Body of pancreas (tissue), 4 donors: ENCODE measurements around the gene ARMC3. TPM values are rescaled to one million over a fixed set of nuclear protein-coding genes. Genes with fewer than 3 reads are reported as not detected.

Experiments
- ATAC-seq: fragments of 150-250 bp; one replicate; pipeline ENCODE4 v1.9.1; 2016
- DNase-seq, 4 donors: peaks; one replicate each; pipeline ENCODE4 v3.0.0-alpha.2; 2019
- H3K27ac ChIP-seq, 4 donors: fragments of 200-600 bp; sonication (generic); 1 replicate in 3 of 4; 2 replicates in 1 of 4; pipeline versions ENCODE4 v1.5.1 to v1.6.1; 2016 to 2019; ENCODE audit warnings: mild to moderate bottlenecking in 1 of 4, mixed read lengths in 1 of 4, moderate library complexity in 1 of 4
- H3K27me3 ChIP-seq, 2 donors: fragments of 200-600 bp; sonication (generic); one replicate each; pipeline ENCODE4 v1.6.0; 2016; ENCODE audit warnings: mild to moderate bottlenecking in 1 of 2
- H3K36me3 ChIP-seq, 2 donors: fragments of 200-600 bp; sonication (generic); replicated peaks in 1 of 2; 2 replicates each; pipeline ENCODE4 v1.5.1; 2016; ENCODE audit warnings: low read depth in 2 of 2; ENCODE audit not compliant: insufficient read depth in 1 of 2
- H3K4me1 ChIP-seq: fragments of 200-600 bp; sonication (generic); one replicate; pipeline ENCODE4 v1.6.0; 2016
- H3K4me3 ChIP-seq, 2 donors: fragments of 200-600 bp; sonication (generic); 1 replicate in 1 of 2; 2 replicates in 1 of 2; pipeline ENCODE4 v1.5.1; 2016 to 2019
- H3K9me3 ChIP-seq, 3 donors: fragments of 200-600 bp; sonication (generic); 1 replicate in 2 of 3; 2 replicates in 1 of 3; pipeline ENCODE4 v1.5.1; 2016
- POLR2A ChIP-seq, 3 donors: fragments of 450-650 bp; IDR thresholded peaks; one replicate each; pipeline ENCODE4 v1.6.1; 2016; ENCODE audit warnings: antibody characterized with exemption in 3 of 3, mild to moderate bottlenecking in 2 of 3
- WGBS, 2 donors: methylation state at CpG; one replicate each; pipeline ENCODE4 v1.1.5; 2017; 5-methylcytosine and 5-hydroxymethylcytosine counted together
- intact Hi-C: fragments of 100-400 bp; cut with DNase I; formaldehyde crosslinking; loops from one replicate; pipeline ENCODE4 v1.15.1; 2023
- total RNA-seq, 2 donors: library from RNA; depleted of rRNA; stranded (reverse); fragments of >200 nt; gene quantifications; one replicate each; pipeline ENCODE4 v1.1.0, GENCODE V29; 2016
- TF ChIP-seq, protein P1 (sequence below), 7 experiments: fragments of 450-650 bp in 4 of 7; fragments of 200-600 bp in 3 of 7; sonication (generic) in 3 of 7; IDR thresholded peaks; one replicate each; pipeline ENCODE4 v1.5.1; 2016 to 2019; ENCODE audit warnings: antibody characterized with exemption in 7 of 7

Gene ARMC3
- total RNA-seq, 2 donors from 2014 or later, result 0.33 to 0.52 TPM

DNA sequence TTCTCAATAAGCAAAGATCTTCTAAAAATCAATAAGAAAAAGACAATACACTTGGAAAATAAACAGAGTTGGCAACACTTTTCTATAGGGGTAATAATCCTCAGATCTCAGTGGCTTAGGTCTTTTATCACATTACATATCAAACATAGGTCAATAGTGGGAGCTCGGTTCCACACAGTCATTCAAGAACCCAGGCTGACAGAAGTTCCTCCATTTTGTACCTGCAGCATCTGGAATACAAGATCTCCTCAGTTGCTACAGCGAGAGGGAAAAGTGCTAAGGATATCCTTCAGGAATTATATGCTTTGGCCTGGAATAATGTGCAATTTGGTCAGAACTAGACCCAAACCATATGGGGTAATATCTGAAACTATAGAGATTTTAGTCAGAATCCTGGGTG, 112.1 kb downstream of the ARMC3 start:
- intact Hi-C loops, result no loop called here
- Histone ChIP-seq H3K27me3 (no peaks in the 10 kb centered on the region), H3K4me3 (no peak overlapping the region), H3K27ac (no peak overlapping the region), H3K36me3 (no peaks in the 10 kb centered on the region), H3K9me3 (no peaks in the 10 kb centered on the region), H3K4me1 (no peaks in the 10 kb centered on the region)
- ATAC-seq (no peak), DNase-seq (no peak)
- TF ChIP-seq POLR2A (IDR thresholded peaks at IDR 0.05), result no peak
- TF ChIP-seq, protein P1, sequence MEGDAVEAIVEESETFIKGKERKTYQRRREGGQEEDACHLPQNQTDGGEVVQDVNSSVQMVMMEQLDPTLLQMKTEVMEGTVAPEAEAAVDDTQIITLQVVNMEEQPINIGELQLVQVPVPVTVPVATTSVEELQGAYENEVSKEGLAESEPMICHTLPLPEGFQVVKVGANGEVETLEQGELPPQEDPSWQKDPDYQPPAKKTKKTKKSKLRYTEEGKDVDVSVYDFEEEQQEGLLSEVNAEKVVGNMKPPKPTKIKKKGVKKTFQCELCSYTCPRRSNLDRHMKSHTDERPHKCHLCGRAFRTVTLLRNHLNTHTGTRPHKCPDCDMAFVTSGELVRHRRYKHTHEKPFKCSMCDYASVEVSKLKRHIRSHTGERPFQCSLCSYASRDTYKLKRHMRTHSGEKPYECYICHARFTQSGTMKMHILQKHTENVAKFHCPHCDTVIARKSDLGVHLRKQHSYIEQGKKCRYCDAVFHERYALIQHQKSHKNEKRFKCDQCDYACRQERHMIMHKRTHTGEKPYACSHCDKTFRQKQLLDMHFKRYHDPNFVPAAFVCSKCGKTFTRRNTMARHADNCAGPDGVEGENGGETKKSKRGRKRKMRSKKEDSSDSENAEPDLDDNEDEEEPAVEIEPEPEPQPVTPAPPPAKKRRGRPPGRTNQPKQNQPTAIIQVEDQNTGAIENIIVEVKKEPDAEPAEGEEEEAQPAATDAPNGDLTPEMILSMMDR (IDR thresholded peaks at IDR 0.05), result no peak
- 90 to 91% methylated on average over 2 of the region's 2 CpGs for WGBS, 2 donors

DNA sequence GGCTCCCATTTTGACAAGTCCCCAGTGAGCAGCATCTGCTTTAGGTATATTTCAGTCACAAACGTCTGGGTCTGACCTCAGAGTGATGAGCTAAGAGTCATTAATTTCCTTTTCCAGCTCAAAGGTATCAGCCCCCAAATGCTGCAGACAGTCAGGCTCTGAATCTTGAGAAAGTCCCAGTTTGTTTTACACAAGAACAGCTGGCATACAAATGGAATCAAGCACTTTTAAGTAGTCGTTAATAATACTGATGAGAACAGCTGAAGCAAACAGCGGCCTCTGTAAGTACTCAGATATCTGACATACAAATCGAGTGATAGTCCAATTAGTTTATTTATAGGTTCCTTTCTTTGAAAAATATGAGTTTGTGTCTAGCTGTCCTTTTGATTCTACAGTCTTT, 118.2 kb downstream of the ARMC3 start:
- intact Hi-C loops, result no loop called here
- DNase-seq, result no peak
- 30% methylated on average over 4 of the region's 4 CpGs for WGBS, 2 donors

DNA sequence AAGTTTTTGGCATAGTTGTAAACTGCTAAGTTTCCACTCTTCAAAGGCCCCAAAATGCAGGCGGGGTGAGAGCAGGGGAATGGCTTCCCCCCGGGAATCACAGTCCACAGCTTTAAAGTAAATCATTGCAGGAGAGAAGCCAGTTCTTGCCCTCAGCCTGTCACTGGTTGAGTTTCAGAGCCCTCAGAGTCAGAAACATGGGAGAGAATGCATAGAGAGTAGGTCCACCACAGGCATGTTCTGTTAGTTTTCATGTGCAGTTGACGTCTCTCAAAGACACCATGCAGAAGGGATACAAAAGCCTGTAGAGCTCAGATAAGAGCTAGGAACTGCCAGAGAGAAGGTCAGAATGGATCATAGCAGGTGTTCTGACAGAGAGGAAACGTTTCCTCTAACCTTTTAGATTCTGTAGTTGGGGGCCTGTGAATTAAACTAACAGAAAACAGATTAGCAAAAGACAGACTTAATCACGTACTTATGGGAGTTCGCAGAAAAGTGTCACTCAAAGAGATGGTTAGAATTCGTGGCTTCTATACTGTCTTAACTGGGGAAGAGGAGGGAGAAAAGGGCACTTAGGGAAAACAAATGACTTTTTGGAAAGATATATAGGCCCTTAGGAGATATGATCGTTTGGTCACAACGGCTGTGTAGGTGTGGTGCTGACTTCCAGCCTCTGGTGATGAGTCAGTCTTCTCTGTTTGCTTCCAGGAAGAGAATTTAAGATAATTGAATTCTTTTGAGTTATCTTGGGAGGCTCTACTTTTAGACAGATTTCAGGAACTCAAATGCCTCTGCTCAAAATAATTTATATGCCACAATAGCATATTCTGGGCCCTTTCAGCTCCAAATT, 119.6 kb downstream of the ARMC3 start:
- DNase-seq (no peak), ATAC-seq (no peak)
- no peaks in the 10 kb centered on the region for H3K36me3 ChIP-seq
- no peaks in the 10 kb centered on the region for H3K27me3 ChIP-seq
- 61 to 67% methylated on average over 9 of the region's 9 CpGs for WGBS, 2 donors
- H3K4me1 ChIP-seq, result no peaks in the 10 kb centered on the region
- H3K27ac ChIP-seq, result no peak overlapping the region
- intact Hi-C loops, result no loop called here
- no peak overlapping the region for H3K4me3 ChIP-seq
- TF ChIP-seq, protein P1 (IDR thresholded peaks at IDR 0.05), result no peak
- TF ChIP-seq POLR2A (IDR thresholded peaks at IDR 0.05), result no peak
- no peaks in the 10 kb centered on the region for H3K9me3 ChIP-seq

More for the DNA sequence above, 118.2 kb downstream of the ARMC3 start:
- Histone ChIP-seq H3K27ac (no peak overlapping the region), H3K27me3 (no peaks in the 10 kb centered on the region), H3K4me1 (no peaks in the 10 kb centered on the region), H3K9me3 (no peaks in the 10 kb centered on the region), H3K36me3 (no peaks in the 10 kb centered on the region), H3K4me3 (no peak overlapping the region)
- no peak for ATAC-seq
- TF ChIP-seq, protein P1 (IDR thresholded peaks at IDR 0.05), result no peak
- no peak for TF ChIP-seq POLR2A (IDR thresholded peaks at IDR 0.05)

DNA sequence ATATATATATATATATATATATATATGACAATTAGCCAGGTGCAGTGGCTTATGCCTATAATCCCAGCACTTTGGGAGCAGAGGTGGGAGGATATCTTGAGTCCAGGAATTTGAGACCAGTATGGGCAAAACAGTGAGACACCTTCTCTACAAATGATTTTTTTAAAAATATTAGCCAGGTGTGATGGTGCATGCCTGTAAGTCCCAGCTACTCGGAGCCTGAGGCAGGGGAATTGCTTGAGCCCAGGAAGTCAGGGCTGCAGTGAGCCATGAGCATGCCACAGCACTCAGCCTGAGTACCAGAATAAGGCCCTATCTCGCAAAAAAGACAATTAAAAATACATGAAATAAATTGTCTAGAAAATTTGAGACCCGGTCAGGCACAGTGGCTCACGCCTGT, 120.3 kb downstream of the ARMC3 start:
- Histone ChIP-seq H3K4me3 (no peak overlapping the region), H3K9me3 (no peaks in the 10 kb centered on the region), H3K27ac (no peak overlapping the region), H3K4me1 (no peaks in the 10 kb centered on the region), H3K27me3 (no peaks in the 10 kb centered on the region), H3K36me3 (no peaks in the 10 kb centered on the region)
- intact Hi-C loops, result no loop called here
- DNase-seq (no peak), ATAC-seq (no peak)
- no peak for TF ChIP-seq POLR2A (IDR thresholded peaks at IDR 0.05)
- TF ChIP-seq, protein P1 (IDR thresholded peaks at IDR 0.05), result no peak
- 97 to 100% methylated on average over 4 of the region's 4 CpGs for WGBS, 2 donors

DNA sequence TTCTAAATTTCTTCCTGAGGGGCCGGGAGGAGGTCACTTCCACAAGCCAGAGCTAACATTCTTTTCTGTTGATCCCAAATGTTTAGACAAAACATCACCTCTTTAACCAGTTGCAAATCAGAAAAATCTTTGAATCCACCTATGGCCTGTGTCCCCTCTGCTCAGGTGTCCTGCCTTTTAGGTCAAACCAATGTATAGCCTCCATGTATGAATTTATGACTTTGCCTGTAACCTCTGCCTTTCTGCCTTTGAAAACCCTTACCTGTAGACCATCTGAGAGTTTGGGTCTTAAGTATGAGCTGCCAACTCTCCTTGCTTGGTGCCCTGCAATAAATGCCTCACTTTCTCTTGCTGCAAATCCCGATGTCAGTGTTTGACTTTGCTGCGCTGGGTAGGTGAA, 123.4 kb downstream of the ARMC3 start:
- WGBS, 2 donors, result 94 to 95% methylated on average over 3 of the region's 3 CpGs
- no peaks in the 10 kb centered on the region for H3K36me3 ChIP-seq
- DNase-seq (no peak), ATAC-seq (no peak)
- no peak overlapping the region for H3K27ac ChIP-seq
- intact Hi-C loops, result no loop called here
- no peaks in the 10 kb centered on the region for H3K9me3 ChIP-seq
- no peaks in the 10 kb centered on the region for H3K4me1 ChIP-seq
- no peaks in the 10 kb centered on the region for H3K27me3 ChIP-seq
- TF ChIP-seq, protein P1 (IDR thresholded peaks at IDR 0.05), result no peak
- TF ChIP-seq POLR2A (IDR thresholded peaks at IDR 0.05), result no peak
- no peak overlapping the region for H3K4me3 ChIP-seq
